Nephron (organoid): ENCODE measurements around the gene VSIG10L.

Source experiments
- H3K27ac Mint-ChIP-seq, 3 experiments: 2 replicates each; pipeline ENCODE4 v1.8.0; 2020; ENCODE audit warnings: mixed read lengths in 3 of 3, mild to moderate bottlenecking in 2 of 3, moderate library complexity in 1 of 3
- H3K27me3 Mint-ChIP-seq: 2 replicates; pipeline ENCODE4 v1.8.0; 2021; ENCODE audit warnings: low read depth, mild to moderate bottlenecking, moderate library complexity, mixed read lengths
- H3K36me3 Mint-ChIP-seq: 2 replicates; pipeline ENCODE4 v1.8.0; 2020; ENCODE audit warnings: low read depth, mixed read lengths
- H3K4me1 Mint-ChIP-seq: 2 replicates; pipeline ENCODE4 v1.8.0; 2020; ENCODE audit warnings: mixed read lengths
- H3K4me3 Mint-ChIP-seq, 3 experiments: 2 replicates each; pipeline ENCODE4 v1.8.0; 2020; ENCODE audit warnings: mild to moderate bottlenecking in 3 of 3, mixed read lengths in 3 of 3, moderate library complexity in 2 of 3
- H3K9me3 Mint-ChIP-seq: 2 replicates; pipeline ENCODE4 v1.8.0; 2020; ENCODE audit warnings: mixed read lengths
- TF ChIP-seq, protein P1 (sequence below), 3 experiments: fragments of 200-600 bp; sonication (generic); IDR thresholded peaks; one replicate each; pipeline ENCODE4 v1.5.0; 2021; ENCODE audit warnings: antibody characterized with exemption in 3 of 3; ENCODE audit not compliant: unreplicated experiment in 3 of 3

The VSIG10L gene

DNA sequence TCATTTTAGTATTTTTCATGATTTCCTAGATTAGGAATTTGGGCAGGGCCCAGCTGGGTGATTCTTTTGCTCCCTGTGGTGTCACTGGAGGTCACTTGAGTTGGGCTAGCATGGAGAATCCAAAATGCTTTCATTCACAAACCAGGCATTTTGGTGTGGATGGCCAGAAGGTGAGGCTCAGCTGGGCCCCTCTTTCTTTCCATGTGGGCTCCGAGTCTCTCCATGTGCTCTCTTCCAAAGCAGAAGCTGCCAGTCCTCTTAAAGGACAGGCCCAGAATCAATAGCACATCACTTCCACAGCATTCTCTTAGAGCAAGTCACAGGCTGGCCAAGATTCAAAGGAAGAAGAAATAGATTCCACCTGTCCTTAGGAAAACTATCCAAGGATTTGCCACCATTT is 52.3 kb downstream of the VSIG10L start:
- Mint-ChIP-seq H3K27ac (no peak overlapping the region), H3K36me3 (no peaks in the 10 kb centered on the region), H3K4me1 (peaks cover 9% of the 10 kb centered on the region), H3K9me3 (no peaks in the 10 kb centered on the region), H3K4me3 (no peak overlapping the region), H3K27me3 (peaks cover 12% of the 10 kb centered on the region)
- TF ChIP-seq, protein P1, sequence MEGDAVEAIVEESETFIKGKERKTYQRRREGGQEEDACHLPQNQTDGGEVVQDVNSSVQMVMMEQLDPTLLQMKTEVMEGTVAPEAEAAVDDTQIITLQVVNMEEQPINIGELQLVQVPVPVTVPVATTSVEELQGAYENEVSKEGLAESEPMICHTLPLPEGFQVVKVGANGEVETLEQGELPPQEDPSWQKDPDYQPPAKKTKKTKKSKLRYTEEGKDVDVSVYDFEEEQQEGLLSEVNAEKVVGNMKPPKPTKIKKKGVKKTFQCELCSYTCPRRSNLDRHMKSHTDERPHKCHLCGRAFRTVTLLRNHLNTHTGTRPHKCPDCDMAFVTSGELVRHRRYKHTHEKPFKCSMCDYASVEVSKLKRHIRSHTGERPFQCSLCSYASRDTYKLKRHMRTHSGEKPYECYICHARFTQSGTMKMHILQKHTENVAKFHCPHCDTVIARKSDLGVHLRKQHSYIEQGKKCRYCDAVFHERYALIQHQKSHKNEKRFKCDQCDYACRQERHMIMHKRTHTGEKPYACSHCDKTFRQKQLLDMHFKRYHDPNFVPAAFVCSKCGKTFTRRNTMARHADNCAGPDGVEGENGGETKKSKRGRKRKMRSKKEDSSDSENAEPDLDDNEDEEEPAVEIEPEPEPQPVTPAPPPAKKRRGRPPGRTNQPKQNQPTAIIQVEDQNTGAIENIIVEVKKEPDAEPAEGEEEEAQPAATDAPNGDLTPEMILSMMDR (IDR thresholded peaks at IDR 0.05; ENCODE audit: unreplicated experiment in 3 of 3) = no peak

GRCh38 chr19:51285682-51286081 is 56.3 kb downstream of the VSIG10L start:
- no peaks in the 10 kb centered on the region for H3K4me1 Mint-ChIP-seq
- H3K36me3 Mint-ChIP-seq = no peaks in the 10 kb centered on the region

DNA sequence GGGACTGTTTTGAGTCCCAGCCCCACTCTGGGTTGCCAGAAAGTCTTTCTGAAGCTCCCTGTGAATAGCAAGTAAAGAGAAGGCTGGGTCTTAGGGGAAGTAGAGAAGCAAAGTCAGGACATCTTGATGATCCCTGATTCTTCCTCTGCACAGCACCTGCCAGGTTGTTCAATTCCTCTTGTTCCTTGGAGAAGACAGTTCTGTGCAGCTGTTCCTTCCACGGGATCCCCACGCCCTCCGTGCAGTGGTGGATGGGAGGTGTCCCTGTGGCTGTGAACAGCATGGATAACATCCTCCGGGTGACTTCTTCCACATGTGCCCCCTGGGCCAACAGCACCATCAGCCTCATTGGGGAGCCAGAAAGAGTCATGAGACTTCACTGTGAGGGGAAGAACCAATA is 59.6 kb downstream of the VSIG10L start:
- TF ChIP-seq, protein P1 (IDR thresholded peaks at IDR 0.05; ENCODE audit: unreplicated experiment in 3 of 3) = no peak
- Mint-ChIP-seq H3K36me3 (no peaks in the 10 kb centered on the region), H3K4me3 (no peak overlapping the region), H3K4me1 (no peaks in the 10 kb centered on the region), H3K27me3 (peaks cover 27% of the 10 kb centered on the region), H3K27ac (no peak overlapping the region), H3K9me3 (peaks cover 11% of the 10 kb centered on the region)

More at GRCh38 chr19:51285682-51286081, 56.3 kb downstream of the VSIG10L start:
- Mint-ChIP-seq H3K27me3 (peaks cover 15% of the 10 kb centered on the region), H3K9me3 (peaks cover 7% of the 10 kb centered on the region), H3K4me3 (no peak overlapping the region), H3K27ac (no peak overlapping the region)
- TF ChIP-seq, protein P1 (IDR thresholded peaks at IDR 0.05; ENCODE audit: unreplicated experiment in 3 of 3) = no peak
